ENCODE measurements around the gene ZNF584.

GRCh38 chr19:58434217-58434616 lies 25.8 kb downstream of the ZNF584 start:
- no peak for TF ChIP-seq CTCF (IDR thresholded peaks at IDR 0.05)
- TF ChIP-seq EZH2 (IDR thresholded peaks at IDR 0.05; ENCODE audit: borderline replicate concordance, insufficient read depth, low read depth, low read length, poor library complexity, severe bottlenecking), result no peak

Measured in B cell (primary cell).